AG09319 (cell line): ENCODE data around the gene CRTC3.

Source experiments
- DNase-seq: peaks from one replicate; pipeline ENCODE4 v3.0.0-alpha.2; 2010; ENCODE audit warnings: low read depth; ENCODE audit errors: extremely low read depth
- CTCF ChIP-seq: IDR thresholded peaks from 2 replicates; pipeline ENCODE4 v1.5.1; 2011; ENCODE audit warnings: low read depth, mild to moderate bottlenecking, inconsistent platforms, low read length, moderate library complexity

Gene CRTC3

GRCh38 chr15:90489944-90490343 is 39.8 kb upstream of the CRTC3 start:
- DNase-seq = no peak
- no peak for TF ChIP-seq CTCF

GRCh38 chr15:90493647-90494046 is 36.1 kb upstream of the CRTC3 start:
- DNase-seq = no peak
- TF ChIP-seq CTCF = no peak

- no peak for DNase-seq
- no peak for TF ChIP-seq CTCF
These were observed 34.7 kb upstream of the CRTC3 start for GRCh38 chr15:90495067-90495466.

- no peak for DNase-seq
These were observed 32.9 kb upstream of the CRTC3 start for GRCh38 chr15:90496791-90497190.

GRCh38 chr15:90497376-90497775 is 32.3 kb upstream of the CRTC3 start:
- TF ChIP-seq CTCF = no peak

More at GRCh38 chr15:90496791-90497190, 32.9 kb upstream of the CRTC3 start:
- no peak for TF ChIP-seq CTCF

GRCh38 chr15:90497912-90498311 is 31.8 kb upstream of the CRTC3 start:
- no peak for TF ChIP-seq CTCF
- DNase-seq = no peak

More at GRCh38 chr15:90497376-90497775, 32.3 kb upstream of the CRTC3 start:
- DNase-seq = no peak

GRCh38 chr15:90500171-90500570 is 29.6 kb upstream of the CRTC3 start:
- DNase-seq = no peak
- TF ChIP-seq CTCF = no peak
